ENCODE data around the gene COTL1.

COTL1 gene

GRCh38 chr16:84575914-84576313, 42.0 kb downstream of the COTL1 start:
- no peak for ATAC-seq
- TF ChIP-seq, protein P1, sequence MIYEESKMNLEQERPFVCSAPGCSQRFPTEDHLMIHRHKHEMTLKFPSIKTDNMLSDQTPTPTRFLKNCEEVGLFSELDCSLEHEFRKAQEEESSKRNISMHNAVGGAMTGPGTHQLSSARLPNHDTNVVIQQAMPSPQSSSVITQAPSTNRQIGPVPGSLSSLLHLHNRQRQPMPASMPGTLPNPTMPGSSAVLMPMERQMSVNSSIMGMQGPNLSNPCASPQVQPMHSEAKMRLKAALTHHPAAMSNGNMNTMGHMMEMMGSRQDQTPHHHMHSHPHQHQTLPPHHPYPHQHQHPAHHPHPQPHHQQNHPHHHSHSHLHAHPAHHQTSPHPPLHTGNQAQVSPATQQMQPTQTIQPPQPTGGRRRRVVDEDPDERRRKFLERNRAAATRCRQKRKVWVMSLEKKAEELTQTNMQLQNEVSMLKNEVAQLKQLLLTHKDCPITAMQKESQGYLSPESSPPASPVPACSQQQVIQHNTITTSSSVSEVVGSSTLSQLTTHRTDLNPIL (CRISPR knock-in tag; IDR thresholded peaks at IDR 0.05; ENCODE audit: low read depth) = no peak
- TF ChIP-seq ESRRG (CRISPR knock-in tag; IDR thresholded peaks at IDR 0.05) (no peak), OSR1 (CRISPR knock-in tag; IDR thresholded peaks at IDR 0.05) (no peak), ZFP30 (CRISPR knock-in tag; IDR thresholded peaks at IDR 0.05) (no peak), ISL1 (CRISPR knock-in tag; IDR thresholded peaks at IDR 0.05) (no peak), ARNTL (CRISPR knock-in tag; IDR thresholded peaks at IDR 0.05; ENCODE audit: borderline replicate concordance, low read depth) (no peak), TOX (CRISPR knock-in tag; IDR thresholded peaks at IDR 0.05; ENCODE audit: borderline replicate concordance) (no peak), PPARA (CRISPR knock-in tag; IDR thresholded peaks at IDR 0.05; ENCODE audit: borderline replicate concordance) (no peak), CSDC2 (CRISPR knock-in tag; IDR thresholded peaks at IDR 0.05) (no peak), BACH2 (CRISPR knock-in tag; IDR thresholded peaks at IDR 0.05; ENCODE audit: borderline replicate concordance) (no peak), ZNF8 (CRISPR knock-in tag; IDR thresholded peaks at IDR 0.05) (no peak), RARB (CRISPR knock-in tag; IDR thresholded peaks at IDR 0.05) (no peak), ZC3H10 (CRISPR knock-in tag; IDR thresholded peaks at IDR 0.05) (no peak), ZNF565 (CRISPR knock-in tag; conservative IDR thresholded peaks at IDR 0.05; ENCODE audit: low read depth) (no peak), PATZ1 (CRISPR knock-in tag; IDR thresholded peaks at IDR 0.05; ENCODE audit: borderline replicate concordance) (no peak), TCF4 (CRISPR knock-in tag; IDR thresholded peaks at IDR 0.05; ENCODE audit: borderline replicate concordance) (no peak), ZFP3 (CRISPR knock-in tag; IDR thresholded peaks at IDR 0.05) (no peak)
- TF ChIP-seq, protein P2, sequence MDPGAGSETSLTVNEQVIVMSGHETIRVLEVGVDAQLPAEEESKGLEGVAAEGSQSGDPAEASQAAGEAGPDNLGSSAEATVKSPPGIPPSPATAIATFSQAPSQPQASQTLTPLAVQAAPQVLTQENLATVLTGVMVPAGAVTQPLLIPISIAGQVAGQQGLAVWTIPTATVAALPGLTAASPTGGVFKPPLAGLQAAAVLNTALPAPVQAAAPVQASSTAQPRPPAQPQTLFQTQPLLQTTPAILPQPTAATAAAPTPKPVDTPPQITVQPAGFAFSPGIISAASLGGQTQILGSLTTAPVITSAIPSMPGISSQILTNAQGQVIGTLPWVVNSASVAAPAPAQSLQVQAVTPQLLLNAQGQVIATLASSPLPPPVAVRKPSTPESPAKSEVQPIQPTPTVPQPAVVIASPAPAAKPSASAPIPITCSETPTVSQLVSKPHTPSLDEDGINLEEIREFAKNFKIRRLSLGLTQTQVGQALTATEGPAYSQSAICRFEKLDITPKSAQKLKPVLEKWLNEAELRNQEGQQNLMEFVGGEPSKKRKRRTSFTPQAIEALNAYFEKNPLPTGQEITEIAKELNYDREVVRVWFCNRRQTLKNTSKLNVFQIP (CRISPR knock-in tag; IDR thresholded peaks at IDR 0.05; ENCODE audit: borderline replicate concordance, low read depth) = no peak
- TF ChIP-seq, protein P3, sequence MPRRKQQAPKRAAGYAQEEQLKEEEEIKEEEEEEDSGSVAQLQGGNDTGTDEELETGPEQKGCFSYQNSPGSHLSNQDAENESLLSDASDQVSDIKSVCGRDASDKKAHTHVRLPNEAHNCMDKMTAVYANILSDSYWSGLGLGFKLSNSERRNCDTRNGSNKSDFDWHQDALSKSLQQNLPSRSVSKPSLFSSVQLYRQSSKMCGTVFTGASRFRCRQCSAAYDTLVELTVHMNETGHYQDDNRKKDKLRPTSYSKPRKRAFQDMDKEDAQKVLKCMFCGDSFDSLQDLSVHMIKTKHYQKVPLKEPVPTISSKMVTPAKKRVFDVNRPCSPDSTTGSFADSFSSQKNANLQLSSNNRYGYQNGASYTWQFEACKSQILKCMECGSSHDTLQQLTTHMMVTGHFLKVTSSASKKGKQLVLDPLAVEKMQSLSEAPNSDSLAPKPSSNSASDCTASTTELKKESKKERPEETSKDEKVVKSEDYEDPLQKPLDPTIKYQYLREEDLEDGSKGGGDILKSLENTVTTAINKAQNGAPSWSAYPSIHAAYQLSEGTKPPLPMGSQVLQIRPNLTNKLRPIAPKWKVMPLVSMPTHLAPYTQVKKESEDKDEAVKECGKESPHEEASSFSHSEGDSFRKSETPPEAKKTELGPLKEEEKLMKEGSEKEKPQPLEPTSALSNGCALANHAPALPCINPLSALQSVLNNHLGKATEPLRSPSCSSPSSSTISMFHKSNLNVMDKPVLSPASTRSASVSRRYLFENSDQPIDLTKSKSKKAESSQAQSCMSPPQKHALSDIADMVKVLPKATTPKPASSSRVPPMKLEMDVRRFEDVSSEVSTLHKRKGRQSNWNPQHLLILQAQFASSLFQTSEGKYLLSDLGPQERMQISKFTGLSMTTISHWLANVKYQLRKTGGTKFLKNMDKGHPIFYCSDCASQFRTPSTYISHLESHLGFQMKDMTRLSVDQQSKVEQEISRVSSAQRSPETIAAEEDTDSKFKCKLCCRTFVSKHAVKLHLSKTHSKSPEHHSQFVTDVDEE (CRISPR knock-in tag; IDR thresholded peaks at IDR 0.05) = no peak

DNA sequence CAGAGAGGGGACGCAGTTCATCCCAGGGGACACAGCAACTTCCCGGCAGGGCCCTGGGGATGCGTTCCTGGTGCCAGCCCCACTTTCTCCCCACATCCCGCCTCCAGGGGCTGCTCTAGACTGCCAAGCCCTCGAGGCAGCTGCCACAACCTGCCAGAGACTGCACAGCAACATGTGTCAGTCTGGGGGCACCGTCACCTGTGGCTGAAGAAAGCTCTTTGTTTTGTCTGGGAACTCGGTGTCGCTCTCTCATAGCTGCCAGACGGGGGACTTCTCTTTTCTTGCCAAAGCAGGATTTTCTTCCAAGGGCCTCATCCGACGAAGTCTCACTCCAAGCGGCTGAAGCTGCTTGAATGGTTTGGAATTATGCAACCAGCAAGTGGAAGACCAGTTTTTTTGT, 43.7 kb downstream of the COTL1 start:
- TF ChIP-seq ARNTL (CRISPR knock-in tag; IDR thresholded peaks at IDR 0.05; ENCODE audit: borderline replicate concordance, low read depth) = no peak
- no peak for TF ChIP-seq CSRNP3 (CRISPR knock-in tag; IDR thresholded peaks at IDR 0.05)
- no peak for TF ChIP-seq SNAI2 (CRISPR knock-in tag; IDR thresholded peaks at IDR 0.05)
- no peak for TF ChIP-seq ZFP3 (CRISPR knock-in tag; IDR thresholded peaks at IDR 0.05)
- ATAC-seq = no peak

- ATAC-seq = no peak
- TF ChIP-seq SNAI2 (CRISPR knock-in tag; IDR thresholded peaks at IDR 0.05) (no peak), PATZ1 (CRISPR knock-in tag; IDR thresholded peaks at IDR 0.05; ENCODE audit: borderline replicate concordance) (no peak), ZNF565 (CRISPR knock-in tag; conservative IDR thresholded peaks at IDR 0.05; ENCODE audit: low read depth) (no peak), TOX (CRISPR knock-in tag; IDR thresholded peaks at IDR 0.05; ENCODE audit: borderline replicate concordance) (no peak)
These were observed 45.8 kb downstream of the COTL1 start for GRCh38 chr16:84572096-84572495.

Data from SK-N-SH treated with all-trans-retinoic acid at 6 μM for 48 hours (cell line).